NOMO-1 treated with dmso at 0.1 percent for 144 hours (cell line): ENCODE results near the gene NTNG1.
"Not testable (repeated sequence)": the region's sequence is repeated elsewhere in the genome, so short reads cannot be mapped to it uniquely, and the experiment has no call there.

Source experiments
- DNase-seq: peaks from one replicate; lab custom pipeline; 2025; ENCODE audit not compliant: unreplicated experiment; lab: John Stamatoyannopoulos, UW

NTNG1 gene

GRCh38 chr1:107195476-107195875 lies 54.6 kb downstream of the NTNG1 start:
- no peak for DNase-seq

- DNase-seq: no peak
These were observed 56.2 kb downstream of the NTNG1 start for GRCh38 chr1:107196973-107197562.

- DNase-seq: no peak
These were observed 57.7 kb downstream of the NTNG1 start for GRCh38 chr1:107198561-107198960.

GRCh38 chr1:107200631-107201030 lies 59.8 kb downstream of the NTNG1 start:
- DNase-seq: no peak

GRCh38 chr1:107202007-107202406 lies 61.2 kb downstream of the NTNG1 start:
- no peak for DNase-seq

GRCh38 chr1:107213225-107213624 lies 72.4 kb downstream of the NTNG1 start:
- DNase-seq: no peak

- no peak for DNase-seq
These were observed 79.2 kb downstream of the NTNG1 start for GRCh38 chr1:107220036-107220435.

GRCh38 chr1:107225706-107226105 lies 84.9 kb downstream of the NTNG1 start:
- DNase-seq: no peak

- no peak for DNase-seq
These were observed 88.0 kb downstream of the NTNG1 start for GRCh38 chr1:107228704-107229371.

- no peak for DNase-seq
These were observed 88.9 kb downstream of the NTNG1 start for GRCh38 chr1:107229711-107230110.

- DNase-seq: no peak
These were observed 89.3 kb downstream of the NTNG1 start for GRCh38 chr1:107230121-107230520.

GRCh38 chr1:107231291-107231690 lies 90.5 kb downstream of the NTNG1 start:
- no peak for DNase-seq

- no peak for DNase-seq
These were observed 91.6 kb downstream of the NTNG1 start for GRCh38 chr1:107232426-107232825.

GRCh38 chr1:107236760-107237159 lies 95.9 kb downstream of the NTNG1 start:
- not testable (repeated sequence) for DNase-seq

GRCh38 chr1:107243461-107243860 lies 102.6 kb downstream of the NTNG1 start:
- no peak for DNase-seq

GRCh38 chr1:107244709-107245500 lies 104.1 kb downstream of the NTNG1 start:
- DNase-seq: no peak

GRCh38 chr1:107246775-107247345 lies 106.0 kb downstream of the NTNG1 start:
- DNase-seq: no peak

GRCh38 chr1:107247679-107248078 lies 106.8 kb downstream of the NTNG1 start:
- DNase-seq: no peak

- DNase-seq: no peak
These were observed 109.3 kb downstream of the NTNG1 start for GRCh38 chr1:107250169-107250568.

- no peak for DNase-seq
These were observed 110.2 kb downstream of the NTNG1 start for GRCh38 chr1:107251083-107251482.

- DNase-seq: no peak
These were observed 111.0 kb downstream of the NTNG1 start for GRCh38 chr1:107251839-107252238.

GRCh38 chr1:107252271-107252670 lies 111.4 kb downstream of the NTNG1 start:
- DNase-seq: no peak
